Sigmoid colon (tissue), 3 donors: ENCODE measurements around the gene GFOD2.
A peak's percentile ranks its signal among the peaks of the same experiment; 100 is the strongest.

Experiments used
- POLR2A ChIP-seq, 2 donors: fragments of 450-650 bp; IDR thresholded peaks; one replicate each; pipeline ENCODE4 v1.6.1; 2016; ENCODE audit warnings: antibody characterized with exemption in 2 of 2, mild to moderate bottlenecking in 2 of 2, moderate library complexity in 2 of 2
- TF ChIP-seq, protein P1 (sequence below), 4 experiments: fragments of 450-650 bp in 3 of 4; fragments of 200-600 bp in 1 of 4; IDR thresholded peaks; one replicate each; pipeline ENCODE4 v1.5.1; 2016 to 2019; ENCODE audit warnings: antibody characterized with exemption in 4 of 4, mild to moderate bottlenecking in 3 of 4, moderate library complexity in 2 of 4

DNA sequence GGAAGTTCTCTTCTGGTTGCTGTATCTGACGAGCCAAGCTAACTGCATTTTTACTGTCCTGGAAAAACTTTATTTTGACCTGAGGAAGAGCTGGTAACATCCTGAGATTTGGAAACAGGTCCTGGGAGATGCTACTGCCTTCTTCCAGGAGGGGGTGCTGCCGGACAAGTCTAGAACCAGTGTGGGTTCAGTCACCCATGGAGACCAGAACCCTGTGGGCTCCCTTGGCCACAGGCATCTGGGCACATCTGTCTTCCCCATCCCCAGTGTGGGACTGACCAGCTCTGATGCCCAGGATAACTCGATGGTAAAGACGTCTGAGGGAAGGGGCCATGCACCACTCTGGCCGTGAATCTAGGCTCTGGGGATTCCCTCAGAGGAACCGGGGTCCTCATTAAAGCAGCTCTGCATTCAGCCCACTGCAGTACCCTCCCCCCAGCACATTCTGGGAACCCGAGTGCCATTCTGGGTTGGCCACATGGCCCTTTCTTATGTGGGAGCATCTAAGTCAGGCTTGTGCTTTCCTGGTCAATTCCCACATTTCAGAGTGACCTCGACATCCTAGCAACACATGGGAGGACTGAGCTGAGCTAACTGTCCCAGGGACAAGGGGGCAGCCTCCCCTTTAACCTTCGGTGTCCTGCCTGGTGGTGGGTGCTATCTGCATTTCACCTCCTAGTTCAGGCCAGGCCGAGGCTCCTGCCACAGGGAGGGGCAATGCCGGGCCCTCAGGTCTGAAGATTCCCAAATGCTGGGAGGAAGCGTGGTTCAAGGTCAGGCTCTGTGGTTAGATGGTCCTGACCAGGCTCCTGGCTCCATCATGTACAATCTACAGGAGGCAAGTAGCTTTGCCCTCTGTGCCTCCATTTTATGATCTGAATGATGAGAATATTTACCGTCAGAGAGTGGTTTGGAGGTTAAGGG lies 46.1 kb downstream of the GFOD2 start:
- TF ChIP-seq, protein P1, sequence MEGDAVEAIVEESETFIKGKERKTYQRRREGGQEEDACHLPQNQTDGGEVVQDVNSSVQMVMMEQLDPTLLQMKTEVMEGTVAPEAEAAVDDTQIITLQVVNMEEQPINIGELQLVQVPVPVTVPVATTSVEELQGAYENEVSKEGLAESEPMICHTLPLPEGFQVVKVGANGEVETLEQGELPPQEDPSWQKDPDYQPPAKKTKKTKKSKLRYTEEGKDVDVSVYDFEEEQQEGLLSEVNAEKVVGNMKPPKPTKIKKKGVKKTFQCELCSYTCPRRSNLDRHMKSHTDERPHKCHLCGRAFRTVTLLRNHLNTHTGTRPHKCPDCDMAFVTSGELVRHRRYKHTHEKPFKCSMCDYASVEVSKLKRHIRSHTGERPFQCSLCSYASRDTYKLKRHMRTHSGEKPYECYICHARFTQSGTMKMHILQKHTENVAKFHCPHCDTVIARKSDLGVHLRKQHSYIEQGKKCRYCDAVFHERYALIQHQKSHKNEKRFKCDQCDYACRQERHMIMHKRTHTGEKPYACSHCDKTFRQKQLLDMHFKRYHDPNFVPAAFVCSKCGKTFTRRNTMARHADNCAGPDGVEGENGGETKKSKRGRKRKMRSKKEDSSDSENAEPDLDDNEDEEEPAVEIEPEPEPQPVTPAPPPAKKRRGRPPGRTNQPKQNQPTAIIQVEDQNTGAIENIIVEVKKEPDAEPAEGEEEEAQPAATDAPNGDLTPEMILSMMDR (IDR thresholded peaks at IDR 0.05) = peak in 3 of 4 experiments; percentile 57 to 74 (median 66)
- no peak for TF ChIP-seq POLR2A (IDR thresholded peaks at IDR 0.05)
